GM12892 (cell line): ENCODE data around the gene MPST.

Experiments
- POLR2A ChIP-seq: IDR thresholded peaks from 2 replicates; pipeline ENCODE4 v1.6.1; 2011; ENCODE audit warnings: low read depth, low read length, control low read depth
- POLR2AphosphoS5 ChIP-seq: IDR thresholded peaks from 2 replicates; pipeline ENCODE4 v1.6.1; 2011; ENCODE audit warnings: low read depth, low read length, control low read depth

DNA sequence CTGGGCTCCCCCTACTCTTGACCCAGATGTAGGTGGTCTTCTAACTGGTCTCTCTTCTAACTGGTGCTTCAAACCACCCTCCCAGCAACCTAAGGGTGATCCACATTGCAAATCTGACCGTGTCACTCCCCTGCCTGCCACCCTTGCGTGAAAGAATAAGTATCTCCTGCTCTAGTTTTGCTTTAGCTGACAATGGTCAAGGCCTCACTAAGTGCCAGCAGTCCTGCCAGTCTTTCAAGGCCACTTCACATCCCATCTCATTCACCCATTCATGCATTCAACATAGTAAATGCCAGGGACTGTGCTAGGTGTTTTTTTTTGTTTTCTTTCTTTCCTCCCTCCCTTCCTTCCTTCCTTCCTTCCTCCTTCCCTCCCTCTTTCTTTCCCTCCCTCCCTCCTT, 29.7 kb downstream of the MPST start:
- TF ChIP-seq POLR2A (no peak), POLR2AphosphoS5 (no peak)
